Uterus (tissue), 2 donors: ENCODE data around the gene LMBR1.

ENCODE experiments used
- CTCF ChIP-seq, 4 experiments: fragments of 200-600 bp in 2 of 4; fragments of 450-650 bp in 2 of 4; sonication (generic) in 2 of 4; IDR thresholded peaks; one replicate each; pipeline ENCODE4 v1.5.1; 2016 to 2019; ENCODE audit warnings: antibody characterized with exemption in 4 of 4, mild to moderate bottlenecking in 2 of 4, moderate library complexity in 1 of 4
- POLR2A ChIP-seq, 2 donors: fragments of 450-650 bp; IDR thresholded peaks; one replicate each; pipeline ENCODE4 v1.6.1; 2016; ENCODE audit warnings: antibody characterized with exemption in 2 of 2, mild to moderate bottlenecking in 1 of 2, moderate library complexity in 1 of 2

DNA sequence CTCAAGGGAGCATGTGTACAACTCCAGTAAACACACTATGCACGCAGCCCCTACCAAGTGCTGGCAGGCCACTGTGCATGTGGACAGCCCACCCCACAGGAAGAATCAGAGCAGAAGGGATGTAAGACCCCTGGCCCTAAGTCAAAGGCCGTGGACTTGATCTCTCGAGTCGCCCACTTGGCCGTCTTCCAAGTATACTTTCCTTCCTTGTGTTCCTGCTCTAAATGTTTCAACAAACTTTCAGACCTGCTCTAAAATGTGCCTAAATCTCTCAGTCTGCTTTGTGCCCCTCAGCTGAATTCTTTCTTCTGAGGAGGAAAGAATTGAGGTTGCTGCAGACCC, 35.4 kb upstream of the LMBR1 start:
- no peak for TF ChIP-seq POLR2A (IDR thresholded peaks at IDR 0.05)
- no peak for TF ChIP-seq CTCF (IDR thresholded peaks at IDR 0.05)
